SU-DHL-6 (cell line): ENCODE results near the gene ZNF804B.
A peak's percentile ranks its signal among the peaks of the same experiment; 100 is the strongest.

Source experiments
- H2AFZ ChIP-seq: fragments of 200-600 bp; sonication (generic); 2 replicates; pipeline ENCODE4 v1.6.1; 2014; ENCODE audit warnings: low read depth, mild to moderate bottlenecking, moderate library complexity, mixed read lengths, antibody characterized with exemption, low read length; ENCODE audit not compliant: severe bottlenecking
- H3F3A ChIP-seq: fragments of 200-600 bp; shearing (Covaris generic); 2 replicates; pipeline ENCODE4 v1.6.0; 2016; ENCODE audit warnings: antibody characterized with exemption, mild to moderate bottlenecking; ENCODE audit not compliant: insufficient read depth
- H3K27ac ChIP-seq: fragments of 200-600 bp; sonication (generic); 2 replicates; pipeline ENCODE4 v1.5.1; 2016; ENCODE audit warnings: low read depth, mild to moderate bottlenecking, low read length, moderate library complexity, mixed read lengths
- H3K27me3 ChIP-seq: fragments of 200-600 bp; sonication (generic), shearing (Covaris generic); 2 replicates; pipeline ENCODE4 v1.6.0; 2014; ENCODE audit warnings: mild to moderate bottlenecking, low read length
- H3K36me3 ChIP-seq: fragments of 200-600 bp; sonication (generic); 2 replicates; pipeline ENCODE4 v1.6.1; 2014; ENCODE audit warnings: mild to moderate bottlenecking, low read length, mixed read lengths
- H3K4me2 ChIP-seq: fragments of 300-600, 200-600 bp; shearing (Covaris generic), sonication (generic); 2 replicates; pipeline ENCODE4 v1.6.0; 2014; ENCODE audit warnings: low read length, low read depth, mild to moderate bottlenecking; ENCODE audit not compliant: poor library complexity, severe bottlenecking
- H3K4me3 ChIP-seq: fragments of 200-600 bp; sonication (generic); 2 replicates; pipeline ENCODE4 v1.5.1; 2014; ENCODE audit warnings: antibody characterized with exemption, low read length, mild to moderate bottlenecking, mixed read lengths; ENCODE audit not compliant: insufficient read depth, poor library complexity, severe bottlenecking
- H3K79me2 ChIP-seq: fragments of 200-600 bp; sonication (generic); 2 replicates; pipeline ENCODE4 v1.6.1; 2014; ENCODE audit warnings: mild to moderate bottlenecking, low read length, moderate library complexity; ENCODE audit not compliant: insufficient read depth
- H3K9ac ChIP-seq: fragments of 200-600 bp; sonication (generic); 2 replicates; pipeline ENCODE4 v1.7.0; 2014; ENCODE audit warnings: mild to moderate bottlenecking, low read length
- H3K9me2 ChIP-seq: fragments of 200-600 bp; sonication (generic); replicated peaks from 2 replicates; pipeline ENCODE4 v1.6.1; 2014; ENCODE audit warnings: low read length; ENCODE audit not compliant: insufficient read depth
- H3K9me3 ChIP-seq: fragments of 200-600 bp; sonication (generic); 2 replicates; pipeline ENCODE4 v1.6.1; 2014; ENCODE audit warnings: low read length, mixed read lengths; ENCODE audit not compliant: insufficient read depth
- H4K20me1 ChIP-seq: fragments of 200-600 bp; sonication (generic); 2 replicates; pipeline ENCODE4 v1.6.1; 2014; ENCODE audit warnings: low read depth, mild to moderate bottlenecking, antibody characterized with exemption, low read length, moderate library complexity, mixed read lengths
- CTCF ChIP-seq: fragments of 200-600 bp; sonication (generic); IDR thresholded peaks from one replicate; pipeline ENCODE4 v1.5.1; 2017; ENCODE audit warnings: antibody characterized with exemption, mild to moderate bottlenecking, low read length, moderate library complexity; ENCODE audit not compliant: insufficient read depth, poor library complexity, severe bottlenecking
- EZH2phosphoT487 ChIP-seq: fragments of 200-600 bp; sonication (generic), shearing (Covaris generic); conservative IDR thresholded peaks from 2 replicates; pipeline ENCODE4 v1.6.1; 2018; ENCODE audit warnings: mild to moderate bottlenecking, antibody characterized with exemption, low read length, moderate library complexity, mixed read lengths

Gene ZNF804B

GRCh38 chr7:89021741-89022140 is 262.2 kb downstream of the ZNF804B start:
- Histone ChIP-seq H3K27me3 (no peaks in the 10 kb centered on the region), H4K20me1 (no peaks in the 10 kb centered on the region), H3K4me3 (no peak overlapping the region), H3K27ac (no peak overlapping the region), H3F3A (peaks cover 9% of the 10 kb centered on the region; the same call in 1 of the 2 replicates), H2AFZ (peak overlapping the region; percentile 5), H3K79me2 (no peaks in the 10 kb centered on the region), H3K9me3 (peaks cover 3% of the 10 kb centered on the region; the same call in 1 of the 2 replicates), H3K9me2 (no peaks in the 10 kb centered on the region), H3K9ac (no peak overlapping the region), H3K4me2 (no peak overlapping the region), H3K36me3 (peaks cover 7% of the 10 kb centered on the region)
- TF ChIP-seq EZH2phosphoT487, result no peak
- no peak for TF ChIP-seq CTCF

GRCh38 chr7:89023206-89023605 is 263.7 kb downstream of the ZNF804B start:
- Histone ChIP-seq H2AFZ (no peak overlapping the region), H3K36me3 (peaks cover 7% of the 10 kb centered on the region), H3F3A (peaks cover 22% of the 10 kb centered on the region), H4K20me1 (no peaks in the 10 kb centered on the region), H3K4me2 (peak overlapping the region; percentile 58), H3K4me3 (peak overlapping the region; percentile 5), H3K9ac (peak overlapping the region; percentile 18; the same call in 1 of the 2 replicates), H3K27me3 (no peaks in the 10 kb centered on the region), H3K9me3 (peaks cover 3% of the 10 kb centered on the region; the same call in 1 of the 2 replicates), H3K9me2 (no peaks in the 10 kb centered on the region), H3K79me2 (no peaks in the 10 kb centered on the region), H3K27ac (peak overlapping the region; percentile 94)
- TF ChIP-seq CTCF (no peak), EZH2phosphoT487 (no peak)

GRCh38 chr7:89023877-89024276 is 264.4 kb downstream of the ZNF804B start:
- H3F3A ChIP-seq, result peaks cover 28% of the 10 kb centered on the region
- TF ChIP-seq EZH2phosphoT487, result no peak
- TF ChIP-seq CTCF, result no peak
- H3K4me3 ChIP-seq, result peak overlapping the region; percentile 30
- H3K36me3 ChIP-seq, result peaks cover 4% of the 10 kb centered on the region
- peaks cover 3% of the 10 kb centered on the region; the same call in 1 of the 2 replicates for H3K9me3 ChIP-seq
- H2AFZ ChIP-seq, result peak overlapping the region; percentile 7
- H3K27ac ChIP-seq, result peak overlapping the region; percentile 94
- no peaks in the 10 kb centered on the region for H3K9me2 ChIP-seq
- H3K9ac ChIP-seq, result peak overlapping the region; percentile 18; the same call in 1 of the 2 replicates
- H3K27me3 ChIP-seq, result no peaks in the 10 kb centered on the region
- no peaks in the 10 kb centered on the region for H3K79me2 ChIP-seq
- H3K4me2 ChIP-seq, result peak overlapping the region; percentile 58
- H4K20me1 ChIP-seq, result no peaks in the 10 kb centered on the region
